Activated T-helper 9 cell treated with anti-CD3 and anti-CD28 coated beads, Interleukin-2, amount 50 U/mL, for 16 hours (primary cell): Measurements from ENCODE around the gene TRPM3.
"Not testable (repeated sequence)": the region's sequence is repeated elsewhere in the genome, so short reads cannot be mapped to it uniquely, and the experiment has no call there.

ENCODE experiments used
- DNase-seq: peaks from one replicate; pipeline ENCODE4 v3.0.0-alpha.2; 2020; ENCODE audit warnings: low read depth

Gene TRPM3

GRCh38 chr9:70995511-70995910 is 125.9 kb downstream of the TRPM3 start:
- DNase-seq = no peak

GRCh38 chr9:70994582-70994981 is 126.8 kb downstream of the TRPM3 start:
- DNase-seq = no peak

- DNase-seq = no peak
These were observed 132.9 kb downstream of the TRPM3 start for GRCh38 chr9:70988551-70988950.

- DNase-seq = no peak
These were observed 133.4 kb downstream of the TRPM3 start for GRCh38 chr9:70987986-70988385.

- no peak for DNase-seq
These were observed 134.4 kb downstream of the TRPM3 start for GRCh38 chr9:70986984-70987383.

GRCh38 chr9:70983723-70984295 is 137.6 kb downstream of the TRPM3 start:
- no peak for DNase-seq

GRCh38 chr9:70981312-70981711 is 140.1 kb downstream of the TRPM3 start:
- no peak for DNase-seq

- DNase-seq = no peak
These were observed 141.5 kb downstream of the TRPM3 start for GRCh38 chr9:70979966-70980365.

- DNase-seq = no peak
These were observed 143.3 kb downstream of the TRPM3 start for GRCh38 chr9:70978085-70978484.

GRCh38 chr9:70975821-70976220 is 145.6 kb downstream of the TRPM3 start:
- DNase-seq = no peak

- DNase-seq = no peak
These were observed 149.7 kb downstream of the TRPM3 start for GRCh38 chr9:70971723-70972122.

GRCh38 chr9:70966380-70966779 is 155.0 kb downstream of the TRPM3 start:
- DNase-seq = not testable (repeated sequence)

GRCh38 chr9:70964861-70965260 is 156.6 kb downstream of the TRPM3 start:
- no peak for DNase-seq

GRCh38 chr9:70963554-70963953 is 157.9 kb downstream of the TRPM3 start:
- no peak for DNase-seq

GRCh38 chr9:70962761-70963440 is 158.5 kb downstream of the TRPM3 start:
- DNase-seq = no peak

GRCh38 chr9:70959366-70959765 is 162.1 kb downstream of the TRPM3 start:
- DNase-seq = no peak

GRCh38 chr9:70954596-70955143 is 166.8 kb downstream of the TRPM3 start:
- no peak for DNase-seq

- DNase-seq = no peak
These were observed 167.3 kb downstream of the TRPM3 start for GRCh38 chr9:70954126-70954525.

- no peak for DNase-seq
These were observed 169.4 kb downstream of the TRPM3 start for GRCh38 chr9:70951749-70952727.

GRCh38 chr9:70950270-70950669 is 171.2 kb downstream of the TRPM3 start:
- no peak for DNase-seq

GRCh38 chr9:70949239-70949638 is 172.2 kb downstream of the TRPM3 start:
- DNase-seq = no peak

GRCh38 chr9:70948744-70949143 is 172.7 kb downstream of the TRPM3 start:
- no peak for DNase-seq

GRCh38 chr9:70947511-70947910 is 173.9 kb downstream of the TRPM3 start:
- DNase-seq = no peak
